Spleen (tissue), 11 donors: ENCODE data around the gene SEPHS1. TPM values are rescaled to one million over a fixed set of nuclear protein-coding genes. Genes with fewer than 3 reads are reported as not detected.

Experiments used
- DNase-seq: peaks from one replicate; pipeline ENCODE4 v3.0.0-alpha.2; 2020
- H3K27ac ChIP-seq, 8 donors: fragments of 200-600 bp; sonication (generic) in 7 of 8; 1 replicate in 4 of 8; 2 replicates in 4 of 8; pipeline versions ENCODE4 v1.5.0 to v1.8.0; 2016 to 2021; ENCODE audit warnings: inconsistent platforms in 4 of 8, mild to moderate bottlenecking in 4 of 8, moderate library complexity in 1 of 8
- H3K27me3 ChIP-seq, 7 donors: fragments of 200-600 bp; sonication (generic) in 6 of 7; replicated peaks in 1 of 7; 1 replicate in 4 of 7; 2 replicates in 3 of 7; pipeline versions ENCODE4 v1.5.0 to v1.8.0; 2016 to 2021; ENCODE audit warnings: inconsistent platforms in 3 of 7, mild to moderate bottlenecking in 1 of 7
- H3K36me3 ChIP-seq, 6 donors: fragments of 200-600 bp; sonication (generic) in 5 of 6; 1 replicate in 4 of 6; 2 replicates in 2 of 6; pipeline versions ENCODE4 v1.5.0 to v1.8.0; 2016 to 2021; ENCODE audit warnings: inconsistent platforms in 2 of 6
- H3K4me1 ChIP-seq, 6 donors: fragments of 200-600 bp; sonication (generic) in 5 of 6; 1 replicate in 3 of 6; 2 replicates in 3 of 6; pipeline versions ENCODE4 v1.5.0 to v1.8.0; 2016 to 2021; ENCODE audit warnings: inconsistent platforms in 3 of 6
- H3K4me3 ChIP-seq, 8 donors: fragments of 200-600 bp; sonication (generic) in 7 of 8; 1 replicate in 4 of 8; 2 replicates in 4 of 8; pipeline versions ENCODE4 v1.5.0 to v1.8.0; 2016 to 2021; ENCODE audit warnings: inconsistent platforms in 4 of 8, mild to moderate bottlenecking in 4 of 8, moderate library complexity in 2 of 8
- H3K9me3 ChIP-seq, 8 donors: fragments of 200-600 bp; sonication (generic) in 7 of 8; 1 replicate in 4 of 8; 2 replicates in 4 of 8; pipeline versions ENCODE4 v1.5.0 to v1.8.0; 2016 to 2021; ENCODE audit warnings: inconsistent platforms in 4 of 8
- CTCF ChIP-seq, 11 experiments: fragments of 200-600 bp in 7 of 11; fragments of 450-650 bp in 4 of 11; sonication (generic) in 4 of 11; IDR thresholded peaks in 8 of 11; conservative IDR thresholded peaks in 3 of 11; 1 replicate in 7 of 11; 2 replicates in 4 of 11; pipeline versions ENCODE4 v1.4.0 to v1.8.0; 2016 to 2021; ENCODE audit warnings: antibody characterized with exemption in 11 of 11, inconsistent platforms in 4 of 11, mild to moderate bottlenecking in 1 of 11
- POLR2A ChIP-seq, 3 donors: fragments of 450-650 bp; IDR thresholded peaks; one replicate each; pipeline ENCODE4 v1.5.1; 2017; ENCODE audit warnings: antibody characterized with exemption in 3 of 3, mild to moderate bottlenecking in 1 of 3
- POLR2AphosphoS5 ChIP-seq, 3 donors: sonication (generic); formaldehyde crosslinking; IDR thresholded peaks; one replicate each; pipeline ENCODE4 v1.5.1; 2017; ENCODE audit warnings: antibody characterized with exemption in 3 of 3
- WGBS, 5 donors: extraction: QIAGEN DNeasy Blood & Tissue Kit in 3 of 5; methylation state at CpG; one replicate each; pipeline versions ENCODE4 v1.1.5 to v1.1.7; 2013 to 2018; 5-methylcytosine and 5-hydroxymethylcytosine counted together
- intact Hi-C: fragments of 100-400 bp; cut with DNase I; formaldehyde crosslinking; loops from one replicate; pipeline ENCODE4 v1.15.0; 2023; ENCODE audit warnings: low total_unique reads
- polyA plus RNA-seq, 3 donors: library from polyadenylated mRNA; stranded (reverse); fragments of 200-250 nt; gene quantifications; one replicate each; pipeline ENCODE4 v1.2.1, GENCODE V29; 2013
- total RNA-seq, 7 donors: library from RNA; depleted of rRNA in 3 of 7; stranded (reverse); fragments of >200 nt in 3 of 7; fragmentation: NEBNext Ultra II Directional in 4 of 7; extraction: Animal tissue kit (Norgen Biotek cat#: 25700) in 4 of 7; gene quantifications; one replicate each; pipeline versions ENCODE4 v1.1.0 to v1.2.1, GENCODE V29; 2016 to 2021
- donor health status: healthy with polysubstance abuse.
- donor health status: DM: no; HTN: no; CAD: no; lungs with moderate emphysema.
- donor health status: DM: no; HTN: no; CAD: no.
- donor health status: Bipolar disorder and iron deficiency.
- donor health status: healthy.
- donor health status: DM: no; HTN: no; CAD: no.
- donor health status: DM: yes; HTN: yes; CAD: no.

SEPHS1 gene
- total and polyA plus RNA-seq, 10 donors = 15.4 to 44.0 (median 28.0) TPM

GRCh38 chr10:13308096-13308495, 40.0 kb downstream of the SEPHS1 start:
- TF ChIP-seq POLR2A (IDR thresholded peaks at IDR 0.05) (no peak), POLR2AphosphoS5 (IDR thresholded peaks at IDR 0.05) (no peak), CTCF (IDR thresholded peaks at IDR 0.05 in 8 of 11, conservative IDR thresholded peaks at IDR 0.05 in 3 of 11) (no peak)
- intact Hi-C loops = no loop called here
- 90 to 97% (median 93%) methylated on average over 6 of the region's 6 CpGs for WGBS, 5 donors
- no peak overlapping the region for H3K27ac ChIP-seq
- H3K27me3 ChIP-seq = no peaks in the 10 kb centered on the region
- peaks cover 0 to 4% (median 0%) of the 10 kb centered on the region in 6 donors for H3K36me3 ChIP-seq
- no peak overlapping the region for H3K4me3 ChIP-seq
- DNase-seq = no peak
- H3K9me3 ChIP-seq = no peaks in the 10 kb centered on the region
- no peaks in the 10 kb centered on the region for H3K4me1 ChIP-seq

DNA sequence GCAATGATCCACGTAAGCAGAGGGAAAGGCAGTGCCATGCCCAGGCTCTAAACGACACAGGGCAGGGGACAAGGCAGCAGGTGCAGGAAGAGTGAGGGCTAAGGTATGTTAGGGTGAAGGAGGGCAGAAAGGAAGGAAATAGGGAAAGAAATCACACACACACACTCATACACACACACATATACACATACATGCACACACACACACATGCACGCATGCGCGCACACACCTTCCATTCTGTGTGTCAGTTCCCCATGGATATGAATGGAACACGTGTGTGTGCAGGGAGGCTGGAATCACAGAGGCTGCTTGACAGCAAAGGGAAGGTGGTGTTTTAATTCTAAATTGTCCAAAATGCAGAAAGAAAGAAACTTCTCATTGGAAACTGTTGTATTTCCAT, 42.0 kb downstream of the SEPHS1 start:
- H3K27ac ChIP-seq = no peak overlapping the region
- WGBS, 5 donors = 86 to 95% (median 91%) methylated on average over 6 of the region's 6 CpGs
- no peaks in the 10 kb centered on the region for H3K9me3 ChIP-seq

GRCh38 chr10:13302821-13303555, 45.1 kb downstream of the SEPHS1 start:
- peak overlapping the region in 5 of 8 donors; percentile 43 to 69 (median 45) for H3K4me3 ChIP-seq
- intact Hi-C loops = no loop called here
- DNase-seq = no peak

More for the DNA sequence above, 42.0 kb downstream of the SEPHS1 start:
- H3K4me3 ChIP-seq = no peak overlapping the region
- peaks cover 5 to 19% (median 14%) of the 10 kb centered on the region in 6 donors for H3K4me1 ChIP-seq
- peaks cover 0 to 4% (median 0%) of the 10 kb centered on the region in 6 donors for H3K36me3 ChIP-seq
- DNase-seq = no peak
- TF ChIP-seq CTCF (IDR thresholded peaks at IDR 0.05 in 8 of 11, conservative IDR thresholded peaks at IDR 0.05 in 3 of 11) = no peak
- TF ChIP-seq POLR2A (IDR thresholded peaks at IDR 0.05) = no peak
- TF ChIP-seq POLR2AphosphoS5 (IDR thresholded peaks at IDR 0.05) = no peak
- intact Hi-C loops = no loop called here
- no peaks in the 10 kb centered on the region for H3K27me3 ChIP-seq

More at GRCh38 chr10:13302821-13303555, 45.1 kb downstream of the SEPHS1 start:
- no peaks in the 10 kb centered on the region for H3K27me3 ChIP-seq
- peak overlapping the region in 7 of 8 donors; percentile 91 to 98 (median 94) for H3K27ac ChIP-seq
- H3K4me1 ChIP-seq = peaks cover 14 to 43% (median 32%) of the 10 kb centered on the region in 6 donors
- 80 to 84% (median 83%) methylated on average over 23 of the region's 23 CpGs for WGBS, 5 donors
- H3K36me3 ChIP-seq = peaks cover 0 to 4% (median 0%) of the 10 kb centered on the region in 6 donors
- TF ChIP-seq POLR2A (IDR thresholded peaks at IDR 0.05) (no peak), CTCF (IDR thresholded peaks at IDR 0.05 in 8 of 11, conservative IDR thresholded peaks at IDR 0.05 in 3 of 11) (no peak), POLR2AphosphoS5 (IDR thresholded peaks at IDR 0.05) (no peak)
- H3K9me3 ChIP-seq = no peaks in the 10 kb centered on the region
